HUES6 (cell line): Measurements from ENCODE around the gene RALGPS1.

Experiments used
- H3K27ac ChIP-seq: 2 replicates; pipeline ENCODE4 v1.7.0; 2013; ENCODE audit warnings: low read depth, mild to moderate bottlenecking, low read length, inconsistent platforms
- H3K27me3 ChIP-seq: 2 replicates; pipeline ENCODE4 v1.6.1; 2013; ENCODE audit warnings: low read length; ENCODE audit not compliant: control insufficient read depth, insufficient read depth
- H3K36me3 ChIP-seq: 2 replicates; pipeline ENCODE4 v1.6.1; 2013; ENCODE audit warnings: low read length; ENCODE audit not compliant: control insufficient read depth, insufficient read depth
- H3K4me1 ChIP-seq: 2 replicates; pipeline ENCODE4 v1.6.1; 2013; ENCODE audit warnings: low read length; ENCODE audit not compliant: control insufficient read depth, insufficient read depth
- H3K4me3 ChIP-seq: 2 replicates; pipeline ENCODE4 v1.5.1; 2013; ENCODE audit warnings: low read depth, low read length
- H3K9ac ChIP-seq: one replicate; pipeline ENCODE4 v1.6.1; 2013; ENCODE audit warnings: mild to moderate bottlenecking, low read length
- H3K9me3 ChIP-seq: 2 replicates; pipeline ENCODE4 v1.6.1; 2013; ENCODE audit warnings: low read depth, low read length; ENCODE audit not compliant: control insufficient read depth, insufficient read depth

Gene RALGPS1

DNA sequence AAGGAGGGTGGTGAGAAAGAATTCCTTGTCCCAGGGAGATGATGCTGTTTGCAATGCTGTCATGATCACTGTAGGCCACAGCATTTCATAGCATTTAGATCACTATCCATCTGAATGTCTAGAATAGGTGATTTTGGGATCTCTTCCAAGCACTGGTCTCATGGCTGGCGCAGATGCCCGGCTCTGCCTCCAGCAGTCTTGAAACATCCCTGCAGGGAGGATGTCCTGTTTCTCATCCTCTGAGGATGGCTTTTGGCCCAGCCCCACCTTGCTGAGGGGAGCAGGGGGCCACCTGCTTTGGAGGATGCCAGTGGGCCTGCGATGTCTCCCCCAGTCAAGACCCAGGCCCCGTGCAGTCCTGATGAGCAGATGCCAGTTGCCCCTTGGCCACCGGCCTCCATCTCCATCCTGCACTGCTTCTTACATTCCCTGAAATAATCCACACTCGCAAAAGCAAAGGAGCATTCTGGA is 286.5 kb downstream of the RALGPS1 start:
- Histone ChIP-seq H3K9me3 (no peaks in the 10 kb centered on the region), H3K4me3 (no peak overlapping the region), H3K36me3 (peaks cover 2% of the 10 kb centered on the region; the same call in 1 of the 2 replicates), H3K4me1 (peaks cover 6% of the 10 kb centered on the region; the same call in 1 of the 2 replicates), H3K27me3 (no peaks in the 10 kb centered on the region), H3K27ac (no peak overlapping the region), H3K9ac (no peak overlapping the region)

DNA sequence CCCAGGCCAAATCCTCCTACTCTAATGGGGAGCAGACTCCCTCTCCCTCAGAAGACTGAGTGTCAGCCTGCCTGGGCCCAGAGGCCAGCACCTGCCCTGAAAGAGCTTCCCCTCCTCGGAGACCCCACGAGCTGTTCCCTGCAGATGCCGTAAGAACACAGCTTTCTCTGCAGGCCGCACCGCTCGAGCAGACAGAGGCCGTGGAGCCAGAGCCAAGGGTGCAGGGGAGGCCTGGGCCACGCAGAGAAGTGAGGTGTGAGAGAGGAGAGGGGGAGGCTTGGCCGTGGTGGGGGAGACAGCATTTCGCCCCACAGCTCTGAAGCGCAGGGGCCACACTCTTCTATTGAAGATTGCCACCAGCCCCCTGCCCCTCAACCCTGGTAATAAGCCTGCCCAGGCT is 287.1 kb downstream of the RALGPS1 start:
- Histone ChIP-seq H3K27ac (no peak overlapping the region), H3K9ac (no peak overlapping the region), H3K4me1 (peaks cover 6% of the 10 kb centered on the region; the same call in 1 of the 2 replicates), H3K9me3 (no peaks in the 10 kb centered on the region), H3K27me3 (no peaks in the 10 kb centered on the region), H3K36me3 (peaks cover 2% of the 10 kb centered on the region; the same call in 1 of the 2 replicates), H3K4me3 (no peak overlapping the region)

DNA sequence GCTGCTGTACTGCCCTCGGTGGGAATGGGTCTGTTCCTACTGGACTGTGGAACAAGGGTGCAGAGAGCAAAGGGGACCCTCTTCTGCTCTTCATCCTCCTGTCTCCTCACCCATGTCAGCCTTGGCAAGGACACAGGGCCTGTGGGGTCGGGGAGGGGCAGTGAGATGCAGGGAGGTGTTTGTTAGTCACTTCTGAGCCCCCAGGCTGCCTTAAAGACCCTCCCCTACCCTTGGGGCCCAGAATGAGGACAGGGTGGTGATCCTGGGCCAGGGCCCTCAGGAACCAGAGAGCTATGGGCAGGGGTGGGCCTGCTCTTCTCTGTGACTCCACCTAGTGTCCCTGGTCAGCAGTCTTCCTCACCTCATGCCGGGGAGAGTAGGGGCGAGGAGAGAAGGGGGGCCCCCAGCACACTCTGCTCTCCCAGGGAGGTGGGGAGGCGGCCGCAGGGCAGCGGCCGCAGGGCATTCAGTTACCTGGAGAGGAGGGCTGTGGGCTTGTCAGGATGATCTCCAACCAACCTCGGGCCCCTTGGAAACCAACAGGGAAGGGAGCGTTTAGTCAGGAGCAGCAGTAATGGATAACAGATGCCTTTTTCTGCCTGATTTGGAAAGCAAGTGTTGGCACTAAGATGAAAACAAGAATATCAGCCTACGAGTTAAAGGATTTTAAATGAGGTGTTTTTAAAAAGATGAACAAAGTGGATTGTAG is 288.0 kb downstream of the RALGPS1 start:
- no peak overlapping the region for H3K4me3 ChIP-seq
- no peaks in the 10 kb centered on the region for H3K9me3 ChIP-seq
- H3K27ac ChIP-seq: no peak overlapping the region
- H3K27me3 ChIP-seq: no peaks in the 10 kb centered on the region
- H3K36me3 ChIP-seq: peaks cover 2% of the 10 kb centered on the region; the same call in 1 of the 2 replicates
- peaks cover 6% of the 10 kb centered on the region; the same call in 1 of the 2 replicates for H3K4me1 ChIP-seq
- H3K9ac ChIP-seq: no peak overlapping the region

DNA sequence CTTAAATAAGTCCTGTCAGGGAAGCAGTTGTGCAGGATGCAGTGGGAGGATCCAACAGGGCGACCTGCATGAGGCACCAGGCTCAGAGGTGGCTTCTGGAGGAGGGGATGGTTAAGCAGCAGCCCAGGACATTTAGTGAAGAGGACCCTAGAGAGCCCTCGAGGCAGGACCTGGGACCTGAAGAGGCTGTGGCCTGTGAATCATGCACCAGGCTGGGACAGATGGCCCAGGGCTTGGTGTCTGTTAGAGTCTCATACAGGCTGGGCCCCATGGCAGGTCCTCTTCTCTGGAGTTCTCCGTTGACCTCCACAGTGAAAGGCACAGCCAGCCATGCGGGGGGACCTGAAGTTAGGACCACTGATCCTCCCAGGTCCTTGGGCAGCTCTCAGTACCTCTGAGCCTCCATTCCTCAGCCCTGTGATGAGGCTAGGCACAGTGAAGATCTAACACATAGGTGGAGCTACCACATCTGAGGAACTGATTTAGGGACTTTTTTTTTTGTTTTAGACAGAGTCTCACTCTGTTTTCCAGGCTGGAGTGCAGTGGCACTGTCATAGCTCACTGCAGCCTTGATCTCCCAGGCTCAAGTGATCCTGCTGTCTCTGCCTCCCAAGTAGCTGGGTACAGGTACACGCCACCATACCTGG is 289.2 kb downstream of the RALGPS1 start:
- Histone ChIP-seq H3K27ac (no peak overlapping the region), H3K4me1 (peaks cover 4% of the 10 kb centered on the region; the same call in 1 of the 2 replicates), H3K9me3 (no peaks in the 10 kb centered on the region), H3K4me3 (no peak overlapping the region), H3K27me3 (no peaks in the 10 kb centered on the region), H3K9ac (no peak overlapping the region), H3K36me3 (peaks cover 2% of the 10 kb centered on the region; the same call in 1 of the 2 replicates)

DNA sequence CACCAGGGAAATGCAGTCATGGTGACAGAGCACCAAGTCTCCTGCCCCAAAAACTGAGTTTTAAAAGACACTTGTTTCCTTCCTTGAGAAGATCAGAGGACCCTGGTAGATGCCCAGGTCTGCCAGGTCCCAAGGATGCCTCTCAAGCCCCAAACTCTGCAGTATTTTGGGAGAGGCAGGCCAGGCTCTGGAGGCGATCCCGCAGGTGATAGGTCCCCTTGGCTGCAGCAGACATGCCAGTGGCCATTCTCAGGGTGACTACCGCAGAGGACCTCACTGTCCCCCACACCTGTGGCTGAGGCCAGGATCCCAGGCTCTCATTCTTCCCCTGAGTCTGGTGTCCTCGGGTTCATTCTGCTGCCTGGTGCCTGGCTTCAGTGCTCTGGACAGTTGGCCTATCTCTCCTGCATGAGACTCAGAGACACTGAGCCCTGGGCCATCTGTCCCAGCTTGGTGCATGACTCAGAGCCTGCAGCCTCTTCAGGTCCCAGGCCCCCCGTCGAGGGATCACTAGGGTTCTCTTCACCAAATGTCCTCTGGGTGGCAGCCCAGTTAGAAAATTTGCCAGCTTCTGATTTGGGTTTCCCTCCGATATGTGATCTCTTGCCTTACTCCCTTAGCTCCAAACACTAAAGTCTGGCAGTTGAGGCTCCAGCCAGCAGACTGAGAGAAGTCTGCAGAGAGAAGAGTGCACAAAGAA is 290.3 kb downstream of the RALGPS1 start:
- no peaks in the 10 kb centered on the region for H3K27me3 ChIP-seq
- no peaks in the 10 kb centered on the region; the same call in 1 of the 2 replicates for H3K4me1 ChIP-seq
- H3K36me3 ChIP-seq: peaks cover under 1% of the 10 kb centered on the region; the same call in 1 of the 2 replicates
- no peak overlapping the region for H3K4me3 ChIP-seq
- no peaks in the 10 kb centered on the region for H3K9me3 ChIP-seq
- no peak overlapping the region for H3K9ac ChIP-seq
- no peak overlapping the region for H3K27ac ChIP-seq

DNA sequence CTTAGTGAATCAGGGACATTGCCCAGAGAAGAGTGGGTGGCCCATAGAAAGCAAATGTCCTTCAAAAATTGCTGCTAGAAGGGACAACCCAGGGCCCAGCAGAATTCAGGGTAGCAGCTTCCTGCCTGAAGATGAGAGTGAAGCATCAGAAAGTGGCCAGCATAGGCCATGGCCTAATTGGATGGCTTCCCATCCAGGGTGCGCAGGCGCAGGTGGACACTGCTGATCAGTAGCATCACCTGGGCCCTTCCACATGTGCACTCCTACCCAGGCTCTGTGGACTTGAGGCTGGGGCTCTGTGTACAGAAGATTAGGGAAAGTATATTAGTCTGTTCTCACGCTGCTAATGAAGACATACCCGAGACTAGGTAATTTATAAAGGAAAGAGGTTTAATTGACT is 291.4 kb downstream of the RALGPS1 start:
- H3K4me3 ChIP-seq: no peak overlapping the region
- no peak overlapping the region for H3K27ac ChIP-seq
- no peaks in the 10 kb centered on the region for H3K27me3 ChIP-seq
- H3K36me3 ChIP-seq: no peaks in the 10 kb centered on the region
- no peak overlapping the region for H3K9ac ChIP-seq
- peaks cover 9% of the 10 kb centered on the region for H3K4me1 ChIP-seq
- no peaks in the 10 kb centered on the region for H3K9me3 ChIP-seq

DNA sequence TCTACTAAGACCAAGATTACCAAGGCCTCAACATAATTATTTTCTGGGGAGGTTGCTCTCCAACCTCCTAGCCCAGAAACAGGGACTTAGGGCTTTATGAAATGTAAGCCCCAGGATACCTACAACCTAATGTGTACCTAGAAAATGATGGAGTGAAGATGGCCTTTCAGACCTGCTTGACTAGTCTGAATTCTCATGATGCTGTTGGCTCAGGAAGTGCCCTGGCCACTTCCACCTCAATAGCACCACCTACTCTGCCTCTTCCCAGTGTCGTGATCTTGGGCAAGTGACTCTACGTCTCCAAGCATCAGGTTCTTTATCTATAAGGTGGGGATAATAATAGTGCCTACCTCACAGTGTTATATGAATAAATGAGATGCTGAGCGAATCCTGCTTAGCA is 292.1 kb downstream of the RALGPS1 start:
- Histone ChIP-seq H3K27ac (no peak overlapping the region), H3K4me3 (no peak overlapping the region), H3K27me3 (no peaks in the 10 kb centered on the region), H3K4me1 (peaks cover 16% of the 10 kb centered on the region), H3K9ac (no peak overlapping the region), H3K36me3 (no peaks in the 10 kb centered on the region), H3K9me3 (no peaks in the 10 kb centered on the region)

DNA sequence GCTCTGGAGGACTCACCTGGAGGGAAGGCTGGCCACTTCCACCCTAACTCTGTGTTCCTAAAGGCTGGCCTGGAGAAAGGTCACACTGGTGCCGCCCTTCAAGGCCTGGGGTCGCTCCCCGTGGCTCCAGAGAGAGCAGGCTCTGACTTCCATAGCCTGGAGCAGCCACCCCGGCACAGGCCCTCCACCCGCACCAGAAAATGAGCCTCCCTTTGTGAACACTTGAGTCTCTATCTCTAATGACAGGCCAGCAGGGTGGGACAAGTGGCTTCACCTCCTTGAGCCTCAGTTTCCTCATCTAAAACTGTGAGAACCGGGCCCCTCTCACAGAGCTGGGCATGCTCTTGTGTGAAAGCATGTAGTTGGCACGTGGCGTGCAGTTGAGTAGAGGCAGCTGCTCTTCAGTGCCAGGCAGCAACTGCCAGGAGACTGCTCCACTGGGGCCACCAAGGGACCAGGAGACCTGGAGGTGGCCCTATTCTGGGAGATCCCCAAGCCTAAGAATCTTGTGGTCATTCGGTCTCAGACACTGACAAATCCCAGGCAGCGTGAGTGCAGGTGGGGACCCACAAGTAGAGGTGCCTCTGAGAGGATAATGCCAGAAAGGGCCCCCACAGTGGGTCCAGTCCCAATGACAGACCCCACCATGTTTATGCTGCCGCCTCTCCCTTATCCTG is 293.3 kb downstream of the RALGPS1 start:
- H3K27ac ChIP-seq: no peak overlapping the region
- H3K9ac ChIP-seq: no peak overlapping the region
- H3K4me1 ChIP-seq: peaks cover 16% of the 10 kb centered on the region
- H3K27me3 ChIP-seq: no peaks in the 10 kb centered on the region
- no peak overlapping the region for H3K4me3 ChIP-seq
- H3K36me3 ChIP-seq: no peaks in the 10 kb centered on the region
- H3K9me3 ChIP-seq: no peaks in the 10 kb centered on the region

DNA sequence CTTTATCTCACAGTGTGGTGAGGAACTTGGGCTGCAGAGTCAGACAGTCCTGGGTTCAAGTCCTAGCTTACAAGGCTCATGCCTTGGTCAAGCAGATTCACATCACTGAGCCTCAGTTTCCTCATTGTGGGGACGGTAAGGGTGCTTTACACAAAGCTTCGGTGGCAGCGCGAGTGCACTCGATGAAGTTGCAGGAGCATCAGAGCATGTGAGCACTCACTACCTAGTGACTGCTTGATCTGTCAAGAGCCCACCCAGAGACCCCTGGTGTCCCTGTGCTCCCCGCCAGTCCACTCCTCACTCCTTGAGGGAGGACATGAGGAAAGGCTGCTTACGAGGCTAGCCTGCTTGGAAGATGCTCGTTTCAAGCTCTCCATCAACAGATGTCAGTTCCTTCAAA is 293.8 kb downstream of the RALGPS1 start:
- no peaks in the 10 kb centered on the region for H3K36me3 ChIP-seq
- H3K9me3 ChIP-seq: no peaks in the 10 kb centered on the region
- H3K27me3 ChIP-seq: no peaks in the 10 kb centered on the region
- H3K27ac ChIP-seq: no peak overlapping the region
- H3K4me1 ChIP-seq: peaks cover 16% of the 10 kb centered on the region
- no peak overlapping the region for H3K4me3 ChIP-seq
- no peak overlapping the region for H3K9ac ChIP-seq

DNA sequence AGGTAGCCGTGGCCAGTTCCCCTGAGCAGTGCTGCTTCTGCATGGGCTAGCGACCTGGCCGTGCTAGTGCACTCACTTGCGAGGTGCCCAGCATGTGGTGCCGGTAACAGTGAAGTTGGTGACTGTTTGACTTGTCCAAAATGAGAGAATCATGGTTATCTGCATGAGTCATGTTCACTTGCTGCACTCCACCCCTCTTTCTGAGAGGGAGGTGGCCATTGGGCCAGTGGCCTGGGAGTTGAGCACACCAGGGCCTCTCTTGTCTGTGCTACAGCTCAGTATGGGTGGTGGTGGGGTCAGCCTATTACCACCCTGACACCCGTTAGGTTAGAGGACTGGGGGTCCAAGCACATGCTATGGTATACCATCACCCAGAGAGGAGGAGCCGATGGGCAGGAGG is 294.6 kb downstream of the RALGPS1 start:
- Histone ChIP-seq H3K9ac (no peak overlapping the region), H3K4me1 (peaks cover 16% of the 10 kb centered on the region), H3K27ac (no peak overlapping the region), H3K27me3 (no peaks in the 10 kb centered on the region), H3K36me3 (no peaks in the 10 kb centered on the region), H3K4me3 (no peak overlapping the region), H3K9me3 (no peaks in the 10 kb centered on the region)
